Esophagus muscularis mucosa (tissue), 3 donors: ENCODE data around the gene TMC2.
"Not testable (repeated sequence)": the region's sequence is repeated elsewhere in the genome, so short reads cannot be mapped to it uniquely, and the experiment has no call there.

Experiments used
- CTCF ChIP-seq, 3 experiments: fragments of 200-600 bp in 2 of 3; fragments of 450-650 bp in 1 of 3; sonication (generic) in 2 of 3; IDR thresholded peaks; one replicate each; pipeline ENCODE4 v1.5.1; 2017 to 2019; ENCODE audit warnings: antibody characterized with exemption in 3 of 3, mild to moderate bottlenecking in 2 of 3, moderate library complexity in 1 of 3
- POLR2AphosphoS5 ChIP-seq, 2 donors: sonication (generic); formaldehyde crosslinking; IDR thresholded peaks; one replicate each; pipeline ENCODE4 v1.6.1; 2017; ENCODE audit warnings: antibody characterized with exemption in 2 of 2

DNA sequence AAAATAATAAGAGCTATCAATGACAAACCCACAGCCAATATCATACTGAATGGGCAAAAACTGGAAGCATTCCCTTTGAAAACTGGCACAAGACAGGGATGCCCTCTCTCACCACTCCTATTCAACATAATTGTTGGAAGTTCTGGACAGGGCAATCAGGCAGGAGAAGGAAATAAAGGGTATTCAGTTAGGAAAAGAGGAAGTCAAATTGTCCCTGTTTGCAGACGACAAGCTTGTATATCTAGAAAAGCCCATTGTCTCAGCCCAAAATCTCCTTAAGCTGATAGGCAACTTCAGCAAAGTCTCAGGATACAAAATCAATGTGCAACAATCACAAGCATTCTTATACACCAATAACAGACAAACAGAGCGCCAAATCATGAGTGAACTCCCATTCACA is 31.6 kb upstream of the TMC2 start:
- TF ChIP-seq CTCF, POLR2AphosphoS5 (IDR thresholded peaks at IDR 0.05): not testable (repeated sequence)
